Measurements from ENCODE around the gene LRRC8B.
A peak's percentile ranks its signal among the peaks of the same experiment; 100 is the strongest.
"Not testable (repeated sequence)": the region's sequence is repeated elsewhere in the genome, so short reads cannot be mapped to it uniquely, and the experiment has no call there.

The LRRC8B gene

GRCh38 chr1:89525169-89525855, 683 bp downstream of the LRRC8B start:
- no peak for FAIRE-seq

DNA sequence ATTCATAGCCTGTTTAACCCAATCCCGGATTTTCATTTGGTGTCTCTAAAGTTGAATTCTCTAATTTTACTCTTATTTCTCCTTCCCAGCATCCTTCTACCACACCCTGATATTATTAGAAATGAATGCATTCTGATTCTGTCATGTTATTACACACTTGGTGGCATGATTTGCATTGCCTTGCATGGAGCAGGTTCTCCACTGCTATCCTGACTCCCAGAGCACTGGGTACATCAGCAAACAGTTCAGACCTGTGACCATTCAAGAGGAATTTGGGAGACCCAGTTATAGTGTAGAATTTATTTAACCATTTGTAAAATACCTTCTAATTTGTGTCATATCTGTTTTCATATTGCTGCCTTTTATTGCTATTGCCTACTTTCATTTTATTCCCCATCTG, 2.6 kb downstream of the LRRC8B start:
- no peak for FAIRE-seq

GRCh38 chr1:89527750-89528381, 3.2 kb downstream of the LRRC8B start:
- no peak for FAIRE-seq

DNA sequence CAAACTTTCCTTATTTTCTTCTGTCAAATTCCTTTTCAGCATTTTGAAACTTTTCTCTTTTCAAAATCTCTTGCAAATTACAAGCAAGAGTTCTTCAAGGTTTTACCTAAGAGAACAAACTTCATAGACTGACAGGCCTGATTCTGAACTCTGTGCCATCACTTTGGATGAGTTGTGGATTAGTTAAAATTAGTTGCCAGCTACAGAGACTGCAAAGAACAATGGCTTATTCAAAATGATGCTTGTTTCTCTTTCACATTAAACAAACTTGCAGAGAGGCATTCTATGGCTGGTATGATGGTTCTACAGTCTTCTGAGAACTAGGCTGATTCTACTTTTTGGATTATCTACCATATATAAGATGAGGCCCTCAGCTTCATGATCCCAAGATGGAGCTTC, 3.8 kb downstream of the LRRC8B start:
- FAIRE-seq: no peak

DNA sequence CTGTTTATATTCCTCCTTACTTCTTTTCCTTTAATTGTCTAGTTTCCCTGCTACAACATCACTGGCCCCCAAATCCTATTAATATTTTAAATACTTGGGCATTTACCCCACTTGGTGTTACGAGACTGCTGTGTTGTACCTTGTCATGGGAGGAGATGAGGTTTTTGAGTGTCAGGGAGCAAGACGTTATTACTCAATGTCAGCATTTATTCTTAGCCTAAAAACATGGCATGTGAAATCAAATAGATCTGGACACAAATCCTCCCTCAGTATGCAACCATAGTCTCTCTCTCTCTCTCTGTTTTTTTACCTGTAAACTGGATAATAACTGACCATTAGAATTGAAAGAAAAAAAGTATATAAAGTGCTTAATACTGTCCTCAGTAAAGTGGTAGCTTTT, 4.6 kb downstream of the LRRC8B start:
- no peak for FAIRE-seq

GRCh38 chr1:89530444-89531089, 5.9 kb downstream of the LRRC8B start:
- no peak for FAIRE-seq

DNA sequence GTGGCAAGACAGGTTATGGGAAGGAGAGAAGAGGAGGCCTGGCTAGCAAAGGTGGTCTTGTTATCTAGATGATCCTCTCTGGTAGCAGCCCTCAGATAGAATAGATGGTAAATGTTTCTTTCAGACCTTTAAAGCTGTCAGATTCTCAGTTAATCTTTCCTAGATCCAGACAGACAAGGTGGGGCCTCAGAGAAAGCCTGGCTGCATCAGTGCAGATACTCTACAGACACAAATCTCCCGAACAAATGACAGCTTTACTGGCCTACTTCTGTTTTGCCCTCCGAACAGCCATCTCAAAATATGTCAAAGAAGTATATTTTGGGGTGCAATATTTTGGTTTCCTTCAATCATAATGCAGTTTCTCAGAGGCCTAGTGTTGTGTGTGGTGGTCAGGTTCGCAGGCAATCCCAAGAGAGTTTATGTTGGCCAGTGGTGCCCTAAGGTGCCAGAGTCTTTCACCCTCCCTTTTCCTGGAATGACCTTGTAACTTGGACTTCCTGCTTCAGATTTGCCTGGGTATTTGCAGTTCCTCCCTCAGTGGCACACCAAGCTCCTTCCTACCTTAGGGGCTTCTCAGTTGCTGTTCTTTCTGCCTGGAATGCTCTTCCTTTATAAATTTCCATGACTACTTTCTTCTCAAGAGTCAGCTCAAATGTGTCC, 7.0 kb downstream of the LRRC8B start:
- FAIRE-seq: no peak

GRCh38 chr1:89532228-89532627, 7.6 kb downstream of the LRRC8B start:
- FAIRE-seq: no peak

GRCh38 chr1:89532866-89533265, 8.2 kb downstream of the LRRC8B start:
- no peak for FAIRE-seq

DNA sequence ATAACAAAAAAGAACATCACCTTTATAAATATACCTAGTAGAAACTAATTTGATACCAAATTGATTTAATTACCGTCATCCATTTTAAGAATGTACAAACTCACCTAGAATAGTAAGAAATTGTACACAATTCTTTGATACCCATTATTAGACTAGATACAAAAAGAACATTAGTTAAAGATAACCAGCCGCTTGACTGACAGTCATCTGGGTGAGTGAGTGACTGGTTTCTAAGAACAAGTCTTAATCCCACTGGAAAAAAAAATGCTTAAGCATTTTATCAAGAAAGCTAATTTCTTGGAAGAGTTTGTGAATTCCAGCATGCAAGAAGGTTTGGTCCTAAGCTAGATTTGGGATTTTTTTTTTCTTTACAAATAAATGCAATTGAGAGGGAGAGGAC, 10.9 kb downstream of the LRRC8B start:
- FAIRE-seq: peak; percentile 33

GRCh38 chr1:89536555-89537341, 12.1 kb downstream of the LRRC8B start:
- no peak for FAIRE-seq

DNA sequence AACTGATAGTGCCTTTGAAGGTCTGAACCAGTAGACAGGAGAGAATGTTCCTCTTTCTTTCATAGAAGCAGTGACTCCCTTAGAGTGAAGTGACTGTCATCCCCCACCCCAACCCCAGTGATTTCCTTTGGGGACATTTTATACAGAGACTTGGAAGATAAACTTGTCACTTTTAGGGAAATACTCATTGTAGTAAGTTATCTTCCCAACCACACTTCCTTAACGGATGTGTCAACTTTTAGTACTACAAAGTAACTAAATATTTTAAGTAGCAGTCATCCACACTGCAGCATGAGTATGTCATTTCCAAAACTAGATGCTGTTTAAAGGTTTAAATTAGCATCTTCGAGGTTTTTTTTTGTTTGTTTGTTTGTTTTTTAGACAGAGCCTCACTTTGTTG, 13.7 kb downstream of the LRRC8B start:
- no peak for FAIRE-seq

GRCh38 chr1:89539128-89539527, 14.5 kb downstream of the LRRC8B start:
- FAIRE-seq: no peak

GRCh38 chr1:89540406-89540970, 15.9 kb downstream of the LRRC8B start:
- FAIRE-seq: no peak

DNA sequence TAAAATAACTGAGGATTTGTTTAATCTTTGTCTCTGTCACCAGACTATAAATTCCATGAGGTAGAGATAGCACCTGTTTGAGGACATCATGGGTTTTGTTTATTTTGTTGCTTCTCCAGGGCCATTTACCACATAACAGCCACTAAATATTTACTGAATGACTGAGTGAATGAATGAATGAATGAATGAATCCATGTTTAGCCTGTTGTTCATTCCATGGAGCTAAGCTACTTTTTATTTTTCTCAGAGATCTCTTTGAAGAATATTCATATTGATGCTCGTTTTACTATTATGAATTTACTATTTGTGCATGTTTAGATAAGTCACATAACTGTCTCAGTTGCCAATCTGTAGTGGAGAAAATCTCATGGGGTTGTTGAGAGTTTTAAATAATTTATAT, 17.7 kb downstream of the LRRC8B start:
- no peak for FAIRE-seq

GRCh38 chr1:89543632-89544031, 19.0 kb downstream of the LRRC8B start:
- not testable (repeated sequence) for FAIRE-seq

DNA sequence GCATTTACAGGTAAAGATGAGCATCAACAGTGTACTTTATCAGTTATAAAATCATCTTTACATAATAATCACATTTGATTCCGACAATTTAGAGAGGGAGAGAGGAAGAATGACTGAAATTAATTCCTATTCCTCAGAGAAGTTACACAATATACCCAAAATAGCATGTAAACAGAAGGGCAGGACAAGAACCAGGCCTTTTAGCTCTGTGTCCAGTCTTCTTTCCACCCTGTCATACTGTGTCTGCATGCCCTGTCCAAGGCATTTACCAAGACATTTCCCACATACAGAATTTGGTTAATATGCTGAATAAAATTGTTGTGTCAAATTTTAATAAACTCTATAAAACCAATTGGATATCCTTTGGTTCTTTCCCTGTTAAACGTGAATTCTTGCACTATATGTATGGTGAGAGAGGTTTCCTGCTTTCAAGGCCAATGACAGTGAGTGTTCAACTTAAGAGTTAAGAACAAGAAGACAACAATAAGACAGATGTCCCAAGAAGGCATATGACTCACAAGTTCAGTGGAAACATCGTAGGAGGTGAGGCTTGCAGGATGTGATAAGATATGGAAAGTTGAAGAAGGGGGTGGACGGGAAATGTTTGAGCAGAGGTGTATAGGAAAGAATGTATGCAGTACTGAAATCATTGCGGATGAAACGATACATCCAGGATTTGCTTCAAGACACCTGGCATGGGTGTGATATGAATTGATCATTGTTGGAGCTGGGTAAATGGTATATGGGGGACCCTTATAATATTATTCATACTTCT, 20.8 kb downstream of the LRRC8B start:
- no peak for FAIRE-seq

DNA sequence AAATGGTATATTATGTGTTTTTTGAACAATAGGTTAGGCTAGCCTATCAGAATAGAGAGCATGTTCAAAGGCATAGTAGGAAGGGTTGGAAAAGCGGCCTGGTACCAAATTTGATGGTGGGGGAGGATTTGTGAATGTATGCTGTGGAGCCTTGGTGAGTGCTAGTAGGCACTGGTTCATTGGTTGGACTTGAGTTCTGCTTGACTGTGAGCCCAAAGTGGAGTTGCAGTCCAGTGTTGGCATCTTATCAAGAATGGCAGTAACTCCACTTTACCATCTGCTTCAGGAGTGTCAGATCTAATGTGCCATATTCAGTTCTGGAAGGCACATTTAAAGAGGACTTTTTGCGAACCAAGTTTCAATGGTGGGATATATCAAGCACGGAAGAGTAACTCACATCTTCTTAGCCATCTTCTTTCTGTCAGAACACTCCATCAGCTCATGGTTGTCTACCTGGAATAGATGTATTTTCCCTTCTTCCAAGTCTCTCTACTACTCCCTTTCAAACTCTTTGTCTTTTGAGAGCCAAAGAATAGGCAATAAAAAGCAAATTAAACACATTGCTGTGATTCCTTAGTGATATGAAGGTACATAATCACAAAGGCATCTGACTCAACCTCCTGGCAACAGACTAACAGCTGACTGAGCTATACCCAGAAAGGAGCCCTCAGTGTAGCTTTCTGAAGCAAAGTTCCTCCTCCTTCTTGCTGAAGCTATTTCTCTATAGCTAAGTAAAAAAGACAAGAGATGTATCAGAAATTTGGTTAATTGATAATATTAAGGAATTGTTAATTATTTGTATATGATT, 21.7 kb downstream of the LRRC8B start:
- FAIRE-seq: no peak

- peak; percentile 56 for FAIRE-seq
These were observed 22.4 kb downstream of the LRRC8B start for GRCh38 chr1:89546934-89547562.

DNA sequence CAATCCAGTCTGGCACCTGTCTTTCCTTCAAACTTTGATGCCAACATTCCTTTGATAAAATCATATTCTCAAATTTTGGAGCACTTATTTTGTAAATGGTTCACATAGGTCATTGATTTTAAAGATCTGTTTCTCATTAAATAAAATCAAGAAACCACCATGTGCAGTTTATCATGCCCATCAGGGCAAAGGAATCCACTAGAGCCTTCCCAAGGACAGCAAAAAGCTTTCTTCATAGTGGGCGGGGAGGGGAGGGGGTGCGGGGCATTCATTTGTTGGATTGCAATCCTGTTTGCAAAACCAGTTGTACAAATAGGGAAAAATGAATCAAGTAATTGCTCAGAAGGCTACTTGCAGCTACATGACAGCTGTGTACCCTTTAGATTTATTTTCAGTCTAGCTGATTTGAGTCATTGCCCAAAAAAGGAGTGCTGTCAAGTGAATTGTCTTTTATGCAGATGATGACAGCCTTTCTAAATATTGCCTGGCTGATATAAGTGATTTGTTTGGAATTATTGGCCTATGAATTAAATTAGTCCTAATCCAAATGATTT, 23.0 kb downstream of the LRRC8B start:
- peak; percentile 62 for FAIRE-seq

All from islet of Langerhans (tissue), 1 donor.